Astrocyte of the cerebellum (primary cell): ENCODE measurements around the gene TACR1.
"Not testable (repeated sequence)": the region's sequence is repeated elsewhere in the genome, so short reads cannot be mapped to it uniquely, and the experiment has no call there.

ENCODE experiments used
- DNase-seq: peaks from one replicate; pipeline ENCODE4 v3.0.0-alpha.2; 2011; ENCODE audit warnings: low read depth
- H3K4me3 ChIP-seq: 2 replicates; pipeline ENCODE4 v1.5.1; 2011; ENCODE audit warnings: mild to moderate bottlenecking, low read depth, low read length, moderate library complexity
- in situ Hi-C: cut with HindIII; loops from 2 replicates; pipeline ENCODE4 v1.10.0; 2017; ENCODE audit warnings: low sequenced_read_pairs
- TF ChIP-seq, protein P1 (sequence below): IDR thresholded peaks from 2 replicates; pipeline ENCODE4 v1.5.1; 2012; ENCODE audit warnings: low read length, low read depth, moderate library complexity, mild to moderate bottlenecking; ENCODE audit errors: missing control alignments

Gene TACR1

DNA sequence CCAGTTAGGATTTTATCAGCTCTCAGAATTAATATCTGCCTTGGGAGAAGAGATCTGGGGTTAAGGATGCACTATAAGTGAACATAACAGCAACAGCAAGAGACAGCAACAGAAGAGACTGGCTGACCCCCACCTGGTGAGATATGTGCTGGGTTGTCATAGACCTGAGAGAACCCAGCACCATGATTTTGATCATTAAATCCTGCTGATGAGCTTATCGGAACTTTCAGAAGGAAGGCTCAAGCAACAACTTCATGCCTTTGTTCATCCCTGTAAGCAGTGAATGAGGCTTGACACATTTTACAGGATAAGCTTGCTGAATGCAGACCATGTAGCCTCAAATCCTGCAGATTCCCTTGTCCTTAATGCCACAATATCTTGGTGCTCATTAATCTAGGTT lies 140.9 kb downstream of the TACR1 start:
- no peak for DNase-seq
- H3K4me3 ChIP-seq: no peak overlapping the region
- TF ChIP-seq, protein P1, sequence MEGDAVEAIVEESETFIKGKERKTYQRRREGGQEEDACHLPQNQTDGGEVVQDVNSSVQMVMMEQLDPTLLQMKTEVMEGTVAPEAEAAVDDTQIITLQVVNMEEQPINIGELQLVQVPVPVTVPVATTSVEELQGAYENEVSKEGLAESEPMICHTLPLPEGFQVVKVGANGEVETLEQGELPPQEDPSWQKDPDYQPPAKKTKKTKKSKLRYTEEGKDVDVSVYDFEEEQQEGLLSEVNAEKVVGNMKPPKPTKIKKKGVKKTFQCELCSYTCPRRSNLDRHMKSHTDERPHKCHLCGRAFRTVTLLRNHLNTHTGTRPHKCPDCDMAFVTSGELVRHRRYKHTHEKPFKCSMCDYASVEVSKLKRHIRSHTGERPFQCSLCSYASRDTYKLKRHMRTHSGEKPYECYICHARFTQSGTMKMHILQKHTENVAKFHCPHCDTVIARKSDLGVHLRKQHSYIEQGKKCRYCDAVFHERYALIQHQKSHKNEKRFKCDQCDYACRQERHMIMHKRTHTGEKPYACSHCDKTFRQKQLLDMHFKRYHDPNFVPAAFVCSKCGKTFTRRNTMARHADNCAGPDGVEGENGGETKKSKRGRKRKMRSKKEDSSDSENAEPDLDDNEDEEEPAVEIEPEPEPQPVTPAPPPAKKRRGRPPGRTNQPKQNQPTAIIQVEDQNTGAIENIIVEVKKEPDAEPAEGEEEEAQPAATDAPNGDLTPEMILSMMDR: no peak
- in situ Hi-C loops: no loop called here

DNA sequence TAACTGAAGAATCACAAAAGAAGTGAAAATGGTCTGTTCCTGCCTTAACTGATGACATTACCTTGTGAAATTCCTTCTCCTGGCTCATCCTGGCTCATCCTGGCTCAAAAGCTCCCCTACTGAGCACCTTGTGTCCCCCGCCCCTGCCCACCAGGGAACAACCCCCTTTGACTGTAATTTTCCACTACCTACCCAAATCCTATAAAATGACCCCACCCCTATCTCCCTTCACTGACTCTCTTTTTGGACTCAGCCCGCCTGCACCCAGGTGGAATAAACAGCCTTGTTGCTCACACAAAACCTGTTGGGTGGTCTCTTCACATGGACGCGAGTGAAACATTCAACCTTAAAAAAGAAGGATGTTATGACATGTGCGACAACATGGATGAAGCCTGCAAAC lies 142.2 kb downstream of the TACR1 start:
- DNase-seq, in situ Hi-C loops, H3K4me3 ChIP-seq: not testable (repeated sequence)

DNA sequence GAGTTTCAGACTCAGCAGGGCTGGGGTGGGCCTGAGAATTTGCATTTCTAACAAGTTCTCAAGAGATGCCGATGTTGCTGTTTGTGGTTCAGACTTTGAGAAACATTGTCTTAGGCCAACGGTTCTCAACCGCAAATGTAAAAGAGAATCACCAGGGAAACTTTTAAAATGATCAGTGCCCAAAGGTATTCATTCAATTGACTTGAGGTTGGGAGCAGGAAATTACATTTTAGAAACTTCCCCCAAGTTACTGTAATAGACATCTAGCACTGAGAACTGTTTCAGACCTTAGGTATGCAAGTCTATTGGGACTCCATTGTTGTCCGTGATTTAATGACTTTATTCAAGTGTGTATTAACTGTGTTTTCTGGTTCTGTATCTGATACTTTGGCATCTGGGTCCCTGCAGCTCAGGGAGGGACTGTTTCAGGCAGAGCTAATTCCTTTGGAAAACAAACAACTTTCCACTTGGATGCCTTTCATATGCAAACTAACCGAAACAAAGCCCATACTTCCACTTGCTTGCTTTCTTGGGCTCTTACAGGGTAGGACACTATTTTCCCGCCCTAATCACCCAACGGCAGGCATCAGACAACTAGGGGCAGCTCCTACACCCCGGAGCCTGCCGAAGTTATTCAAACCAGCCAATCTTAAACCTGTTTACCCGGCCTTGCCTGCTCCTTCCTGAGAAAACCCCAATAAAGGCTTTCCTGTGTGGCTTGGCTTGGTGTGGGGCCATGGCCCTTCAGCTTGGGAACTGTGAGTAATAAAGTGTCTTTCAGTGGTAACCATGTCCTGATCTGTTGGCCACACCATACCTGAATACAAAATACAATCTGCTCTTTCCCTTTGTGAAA lies 143.3 kb downstream of the TACR1 start:
- in situ Hi-C loops: no loop called here
- peak overlapping the region; percentile 16 for H3K4me3 ChIP-seq
- peak; percentile 87 for DNase-seq
- TF ChIP-seq, protein P1: no peak

DNA sequence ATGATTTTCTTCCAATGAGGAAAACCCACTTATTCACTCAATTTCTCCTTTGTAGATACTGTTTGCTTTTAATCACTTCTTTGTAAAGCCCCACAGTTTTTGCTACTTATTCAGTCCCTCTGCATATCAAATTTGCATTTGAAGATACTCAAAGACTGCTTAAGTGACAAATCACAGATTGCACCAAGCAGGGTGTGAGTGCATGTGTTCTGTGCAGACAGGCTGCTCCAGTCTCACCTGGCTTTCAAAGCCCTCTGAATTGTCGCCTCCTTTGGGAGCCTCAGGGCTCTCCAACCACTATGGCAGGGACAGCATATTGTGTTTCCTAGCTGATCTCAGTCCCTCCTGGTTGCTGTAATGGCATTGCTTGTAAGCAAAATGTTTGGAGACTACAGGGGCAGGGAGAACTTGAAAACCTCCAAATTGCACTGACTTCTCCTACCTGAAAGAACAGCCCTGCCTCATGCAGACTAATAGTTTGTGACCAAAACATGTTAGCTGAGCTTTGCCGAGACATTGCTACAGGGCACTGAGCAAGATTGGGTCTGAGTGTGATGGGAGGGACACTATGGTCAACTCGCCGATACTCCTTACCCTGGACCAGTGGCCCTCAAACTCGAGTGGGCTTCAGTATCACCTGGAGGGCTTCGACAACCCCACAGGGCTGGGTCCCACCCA lies 144.0 kb downstream of the TACR1 start:
- no peak overlapping the region for H3K4me3 ChIP-seq
- DNase-seq: no peak
- TF ChIP-seq, protein P1: no peak
- in situ Hi-C loops: no loop called here

DNA sequence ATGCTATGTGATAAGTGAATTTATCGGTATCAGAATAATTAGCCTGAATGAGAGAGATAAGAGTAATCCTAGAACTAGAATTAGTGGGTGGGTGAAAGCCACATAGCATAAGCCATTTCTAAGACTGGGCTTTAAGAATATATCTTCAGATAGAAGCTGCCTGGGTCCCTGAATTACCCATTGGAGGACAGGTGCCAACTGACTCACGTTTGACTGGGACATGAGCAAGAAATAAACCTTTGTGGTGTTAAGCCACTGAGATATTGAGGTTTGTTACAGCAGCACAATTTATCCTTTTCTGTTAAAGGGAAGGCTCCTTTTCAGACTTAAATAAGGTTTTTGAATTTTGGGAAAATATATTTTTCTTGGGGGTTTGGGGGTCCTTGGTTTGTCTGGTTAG lies 145.0 kb downstream of the TACR1 start:
- TF ChIP-seq, protein P1: no peak
- no peak overlapping the region for H3K4me3 ChIP-seq
- DNase-seq: no peak
- in situ Hi-C loops: no loop called here

DNA sequence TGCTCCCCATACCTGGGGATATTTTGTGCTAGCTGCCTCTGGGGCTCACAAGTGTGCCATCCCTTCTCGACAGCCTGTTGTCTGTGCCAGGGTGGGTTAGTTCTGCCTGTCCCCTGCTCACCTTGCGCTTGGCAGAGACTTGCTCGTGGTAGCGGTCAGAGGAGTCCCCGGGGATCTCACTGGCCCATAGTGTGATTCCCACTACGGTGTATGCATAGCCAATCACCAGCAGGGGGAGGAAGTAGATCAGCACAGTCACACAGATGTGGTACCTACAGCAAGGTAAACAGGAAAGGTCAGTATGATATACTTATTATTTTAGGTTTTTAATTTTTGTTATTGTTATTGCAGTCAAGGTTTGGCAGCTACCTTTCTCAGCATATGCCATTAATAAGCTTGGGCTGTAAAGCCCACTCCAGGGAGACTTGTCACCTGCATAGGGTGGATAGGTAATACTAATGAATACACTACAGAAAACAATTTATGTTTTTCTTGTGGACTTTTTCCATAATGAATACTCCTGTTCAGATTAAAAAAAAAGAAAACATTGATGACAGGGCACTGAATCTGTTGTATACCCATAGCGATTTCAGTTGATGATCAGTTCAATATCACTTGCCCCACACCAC lies 145.7 kb downstream of the TACR1 start:
- in situ Hi-C loops: no loop called here
- no peak overlapping the region for H3K4me3 ChIP-seq
- TF ChIP-seq, protein P1: peak; percentile 76
- no peak for DNase-seq
